ENCODE results near the gene AMBRA1. TPM values are rescaled to one million over a fixed set of nuclear protein-coding genes. Genes with fewer than 3 reads are reported as not detected.

AMBRA1 gene
- total and polyA plus RNA-seq, 9 donors: 9.6 to 15.8 (median 13.5) TPM

GRCh38 chr11:46615756-46616155, 21.9 kb upstream of the AMBRA1 start:
- no peaks in the 10 kb centered on the region for H3K9me3 ChIP-seq (replicated peaks; ENCODE audit: control insufficient read depth, low read depth, low read length)
- WGBS (ENCODE audit: insufficient coverage): 94% methylated on average over 5 of the region's 7 CpGs
- no peaks in the 10 kb centered on the region for H3K27me3 ChIP-seq (ENCODE audit: control insufficient read depth, insufficient read depth, low read length)
- DNase-seq: no peak
- H3K36me3 ChIP-seq (ENCODE audit: control insufficient read depth, insufficient read depth, low read length): no peaks in the 10 kb centered on the region
- no peak overlapping the region for H3K4me3 ChIP-seq (ENCODE audit: low read length)
- H3K27ac ChIP-seq (ENCODE audit: low read length): no peak overlapping the region
- peaks cover 13% of the 10 kb centered on the region for H3K4me1 ChIP-seq (ENCODE audit: control insufficient read depth, insufficient read depth, low read length)

GRCh38 chr11:46612326-46612725, 18.5 kb upstream of the AMBRA1 start:
- no peaks in the 10 kb centered on the region for H3K9me3 ChIP-seq (replicated peaks; ENCODE audit: control insufficient read depth, low read depth, low read length)
- no peak overlapping the region for H3K27ac ChIP-seq (ENCODE audit: low read length)
- H3K27me3 ChIP-seq (ENCODE audit: control insufficient read depth, insufficient read depth, low read length): no peaks in the 10 kb centered on the region
- peaks cover 2% of the 10 kb centered on the region for H3K4me1 ChIP-seq (ENCODE audit: control insufficient read depth, insufficient read depth, low read length)
- H3K4me3 ChIP-seq (ENCODE audit: low read length): no peak overlapping the region
- no peaks in the 10 kb centered on the region for H3K36me3 ChIP-seq (ENCODE audit: control insufficient read depth, insufficient read depth, low read length)
- WGBS (ENCODE audit: insufficient coverage): no CpG with 5 or more reads among the region's 2 CpGs
- DNase-seq: no peak

DNA sequence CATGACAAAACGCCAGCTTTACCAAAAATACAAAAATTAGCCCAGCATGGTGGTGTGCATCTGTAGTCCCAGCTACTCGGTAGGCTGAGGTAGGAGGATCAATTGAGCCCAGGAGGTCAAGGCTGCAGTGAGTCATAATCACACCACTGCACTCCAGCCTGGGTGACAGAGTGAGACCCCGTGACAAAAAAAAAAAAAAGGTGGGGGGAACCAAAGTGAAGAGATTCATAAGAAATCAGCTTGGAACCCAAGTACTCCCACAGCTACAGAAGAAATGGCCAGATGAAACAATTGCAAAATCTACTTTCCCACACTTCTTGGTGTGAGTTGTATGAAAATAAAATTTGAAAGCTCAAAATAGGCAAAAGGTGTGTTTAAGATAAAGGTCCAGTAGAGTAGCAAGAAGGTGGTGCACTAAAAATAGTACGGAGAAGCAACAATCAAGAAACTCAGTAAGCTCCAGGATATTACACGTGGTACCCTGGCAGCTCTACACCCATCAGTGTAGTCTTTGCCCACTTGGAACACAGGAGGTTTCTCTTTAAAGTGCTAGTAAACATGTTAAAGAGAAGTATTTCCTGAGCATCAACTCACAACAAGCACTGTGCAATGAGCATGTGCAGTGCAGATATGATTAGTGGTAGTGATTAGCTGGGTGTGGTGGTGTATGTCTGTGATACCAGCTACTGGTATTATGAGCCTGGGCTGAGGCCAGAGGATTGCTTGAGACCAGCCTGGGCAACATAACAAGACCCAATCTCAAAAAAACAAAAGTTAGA, 17.9 kb upstream of the AMBRA1 start:
- Histone ChIP-seq H3K27me3 (ENCODE audit: control insufficient read depth, insufficient read depth, low read length) (no peaks in the 10 kb centered on the region), H3K4me1 (ENCODE audit: control insufficient read depth, insufficient read depth, low read length) (peaks cover 2% of the 10 kb centered on the region), H3K27ac (ENCODE audit: low read length) (no peak overlapping the region), H3K9me3 (replicated peaks; ENCODE audit: control insufficient read depth, low read depth, low read length) (no peaks in the 10 kb centered on the region), H3K4me3 (ENCODE audit: low read length) (no peak overlapping the region), H3K36me3 (ENCODE audit: control insufficient read depth, insufficient read depth, low read length) (no peaks in the 10 kb centered on the region)
- WGBS (ENCODE audit: insufficient coverage): 100% methylated on average over 1 of the region's 5 CpGs
- DNase-seq: no peak

GRCh38 chr11:46609386-46609785, 15.6 kb upstream of the AMBRA1 start:
- DNase-seq: no peak
- H3K4me3 ChIP-seq (ENCODE audit: low read length): no peak overlapping the region
- no peak overlapping the region for H3K27ac ChIP-seq (ENCODE audit: low read length)
- no peaks in the 10 kb centered on the region for H3K9me3 ChIP-seq (replicated peaks; ENCODE audit: control insufficient read depth, low read depth, low read length)
- WGBS (ENCODE audit: insufficient coverage): 87% methylated on average over 3 of the region's 6 CpGs
- H3K4me1 ChIP-seq (ENCODE audit: control insufficient read depth, insufficient read depth, low read length): no peaks in the 10 kb centered on the region
- H3K27me3 ChIP-seq (ENCODE audit: control insufficient read depth, insufficient read depth, low read length): no peaks in the 10 kb centered on the region
- no peaks in the 10 kb centered on the region for H3K36me3 ChIP-seq (ENCODE audit: control insufficient read depth, insufficient read depth, low read length)

DNA sequence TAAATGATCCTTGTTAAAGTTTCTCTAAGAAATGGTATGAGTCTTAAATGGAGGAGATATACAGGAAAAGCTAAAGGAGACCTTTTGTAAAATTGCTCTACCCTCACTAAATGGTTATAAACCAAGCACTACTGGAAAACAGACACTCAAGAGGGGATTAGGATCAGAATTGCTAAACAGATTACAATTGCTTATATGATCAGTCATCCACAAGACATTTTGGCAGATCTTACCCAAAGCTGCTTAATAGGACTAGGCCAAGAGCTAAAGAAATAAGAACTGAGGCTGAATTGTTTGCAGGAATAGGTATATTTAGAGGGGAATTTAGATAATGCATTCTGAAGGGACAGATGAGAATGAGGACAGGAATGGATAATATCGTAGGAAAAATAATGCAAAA, 13.7 kb upstream of the AMBRA1 start:
- Histone ChIP-seq H3K36me3 (ENCODE audit: control insufficient read depth, insufficient read depth, low read length) (peaks cover 6% of the 10 kb centered on the region), H3K27me3 (ENCODE audit: control insufficient read depth, insufficient read depth, low read length) (no peaks in the 10 kb centered on the region), H3K4me1 (ENCODE audit: control insufficient read depth, insufficient read depth, low read length) (no peaks in the 10 kb centered on the region), H3K9me3 (replicated peaks; ENCODE audit: control insufficient read depth, low read depth, low read length) (no peaks in the 10 kb centered on the region), H3K4me3 (ENCODE audit: low read length) (no peak overlapping the region), H3K27ac (ENCODE audit: low read length) (no peak overlapping the region)
- WGBS (ENCODE audit: insufficient coverage): no CpG with 5 or more reads among the region's 1 CpG
- no peak for DNase-seq

GRCh38 chr11:46604796-46605195, 11.0 kb upstream of the AMBRA1 start:
- Histone ChIP-seq H3K4me3 (ENCODE audit: low read length) (no peak overlapping the region), H3K4me1 (ENCODE audit: control insufficient read depth, insufficient read depth, low read length) (no peaks in the 10 kb centered on the region), H3K36me3 (ENCODE audit: control insufficient read depth, insufficient read depth, low read length) (peaks cover 6% of the 10 kb centered on the region), H3K27ac (ENCODE audit: low read length) (no peak overlapping the region), H3K27me3 (ENCODE audit: control insufficient read depth, insufficient read depth, low read length) (no peaks in the 10 kb centered on the region), H3K9me3 (replicated peaks; ENCODE audit: control insufficient read depth, low read depth, low read length) (no peaks in the 10 kb centered on the region)
- no peak for DNase-seq
- no CpG with 5 or more reads among the region's 1 CpG for WGBS (ENCODE audit: insufficient coverage)

GRCh38 chr11:46603704-46604308, 10.0 kb upstream of the AMBRA1 start:
- Histone ChIP-seq H3K4me1 (ENCODE audit: control insufficient read depth, insufficient read depth, low read length) (no peaks in the 10 kb centered on the region), H3K9me3 (replicated peaks; ENCODE audit: control insufficient read depth, low read depth, low read length) (no peaks in the 10 kb centered on the region), H3K27ac (ENCODE audit: low read length) (no peak overlapping the region), H3K4me3 (ENCODE audit: low read length) (no peak overlapping the region), H3K36me3 (ENCODE audit: control insufficient read depth, insufficient read depth, low read length) (peaks cover 6% of the 10 kb centered on the region), H3K27me3 (ENCODE audit: control insufficient read depth, insufficient read depth, low read length) (no peaks in the 10 kb centered on the region)
- DNase-seq: no peak
- WGBS (ENCODE audit: insufficient coverage): 91% methylated on average over 13 of the region's 15 CpGs

DNA sequence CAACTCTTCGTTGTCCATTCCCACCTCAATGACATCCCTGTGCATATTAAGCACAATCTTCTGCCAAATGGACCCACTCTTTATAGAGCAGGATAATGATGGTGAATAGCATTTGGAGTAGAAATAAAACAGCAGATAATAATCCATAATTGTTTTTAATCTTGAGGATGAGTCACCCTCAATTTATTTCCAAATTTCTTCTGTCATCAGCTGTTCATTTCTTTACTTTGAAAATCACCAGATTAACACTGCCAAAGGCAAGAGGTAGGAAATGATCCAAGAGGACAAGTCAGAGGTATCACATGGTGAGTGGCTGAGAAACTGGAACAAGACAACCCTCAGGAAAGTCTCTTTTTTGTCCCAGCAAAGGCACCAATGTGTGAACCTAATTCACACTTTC, 7.3 kb upstream of the AMBRA1 start:
- Histone ChIP-seq H3K9me3 (replicated peaks; ENCODE audit: control insufficient read depth, low read depth, low read length) (no peaks in the 10 kb centered on the region), H3K27me3 (ENCODE audit: control insufficient read depth, insufficient read depth, low read length) (no peaks in the 10 kb centered on the region), H3K36me3 (ENCODE audit: control insufficient read depth, insufficient read depth, low read length) (peaks cover 6% of the 10 kb centered on the region), H3K27ac (ENCODE audit: low read length) (no peak overlapping the region), H3K4me1 (ENCODE audit: control insufficient read depth, insufficient read depth, low read length) (no peaks in the 10 kb centered on the region), H3K4me3 (ENCODE audit: low read length) (no peak overlapping the region)
- DNase-seq: no peak
- no CpG with 5 or more reads among the region's 1 CpG for WGBS (ENCODE audit: insufficient coverage)

GRCh38 chr11:46600194-46600960, 6.6 kb upstream of the AMBRA1 start:
- no peak overlapping the region for H3K27ac ChIP-seq (ENCODE audit: low read length)
- H3K9me3 ChIP-seq (replicated peaks; ENCODE audit: control insufficient read depth, low read depth, low read length): no peaks in the 10 kb centered on the region
- H3K4me1 ChIP-seq (ENCODE audit: control insufficient read depth, insufficient read depth, low read length): no peaks in the 10 kb centered on the region
- H3K4me3 ChIP-seq (ENCODE audit: low read length): no peak overlapping the region
- WGBS (ENCODE audit: insufficient coverage): no CpG with 5 or more reads among the region's 3 CpGs
- no peak for DNase-seq
- H3K36me3 ChIP-seq (ENCODE audit: control insufficient read depth, insufficient read depth, low read length): peaks cover 6% of the 10 kb centered on the region
- no peaks in the 10 kb centered on the region for H3K27me3 ChIP-seq (ENCODE audit: control insufficient read depth, insufficient read depth, low read length)
